ENCODE results near the gene ZCCHC14.
"Not testable (repeated sequence)": the region's sequence is repeated elsewhere in the genome, so short reads cannot be mapped to it uniquely, and the experiment has no call there.

The ZCCHC14 gene

GRCh38 chr16:87535457-87535854, 42.6 kb upstream of the ZCCHC14 start:
- H3K4me1 ChIP-seq (ENCODE audit: insufficient read depth, low read length): peaks cover 3% of the 10 kb centered on the region; the same call in 1 of the 2 replicates
- peaks cover 20% of the 10 kb centered on the region for H3K9me3 ChIP-seq (ENCODE audit: insufficient read depth, low read depth, low read length)
- no peaks in the 10 kb centered on the region for H3K36me3 ChIP-seq (ENCODE audit: insufficient read depth, low read depth, low read length)
- no peak overlapping the region for H3K4me3 ChIP-seq (ENCODE audit: low read length)
- H3K27me3 ChIP-seq (ENCODE audit: insufficient read depth, low read length): no peaks in the 10 kb centered on the region
- H3K27ac ChIP-seq (ENCODE audit: low read length): no peak overlapping the region
- H3K9ac ChIP-seq (ENCODE audit: low read depth, low read length): no peak overlapping the region

- Histone ChIP-seq H3K4me3 (ENCODE audit: low read length) (no peak overlapping the region), H3K27ac (ENCODE audit: low read length) (no peak overlapping the region), H3K9me3 (ENCODE audit: insufficient read depth, low read depth, low read length) (peaks cover 20% of the 10 kb centered on the region), H3K4me1 (ENCODE audit: insufficient read depth, low read length) (peaks cover 3% of the 10 kb centered on the region; the same call in 1 of the 2 replicates), H3K36me3 (ENCODE audit: insufficient read depth, low read depth, low read length) (no peaks in the 10 kb centered on the region), H3K27me3 (ENCODE audit: insufficient read depth, low read length) (no peaks in the 10 kb centered on the region), H3K9ac (ENCODE audit: low read depth, low read length) (no peak overlapping the region)
Measured at GRCh38 chr16:87534751-87535150, 41.9 kb upstream of the ZCCHC14 start.

- H3K27me3 ChIP-seq (ENCODE audit: insufficient read depth, low read length): no peaks in the 10 kb centered on the region
- H3K4me1 ChIP-seq (ENCODE audit: insufficient read depth, low read length): peaks cover 3% of the 10 kb centered on the region; the same call in 1 of the 2 replicates
- H3K27ac ChIP-seq (ENCODE audit: low read length): no peak overlapping the region
- no peaks in the 10 kb centered on the region for H3K36me3 ChIP-seq (ENCODE audit: insufficient read depth, low read depth, low read length)
- H3K9ac ChIP-seq (ENCODE audit: low read depth, low read length): no peak overlapping the region
- no peak overlapping the region for H3K4me3 ChIP-seq (ENCODE audit: low read length)
- H3K9me3 ChIP-seq (ENCODE audit: insufficient read depth, low read depth, low read length): peaks cover 20% of the 10 kb centered on the region
Measured at GRCh38 chr16:87534030-87534653, 41.3 kb upstream of the ZCCHC14 start.

- no peak overlapping the region for H3K9ac ChIP-seq (ENCODE audit: low read depth, low read length)
- H3K4me1 ChIP-seq (ENCODE audit: insufficient read depth, low read length): peaks cover 3% of the 10 kb centered on the region; the same call in 1 of the 2 replicates
- no peak overlapping the region for H3K4me3 ChIP-seq (ENCODE audit: low read length)
- H3K27me3 ChIP-seq (ENCODE audit: insufficient read depth, low read length): no peaks in the 10 kb centered on the region
- no peak overlapping the region for H3K27ac ChIP-seq (ENCODE audit: low read length)
- peaks cover 20% of the 10 kb centered on the region for H3K9me3 ChIP-seq (ENCODE audit: insufficient read depth, low read depth, low read length)
- no peaks in the 10 kb centered on the region for H3K36me3 ChIP-seq (ENCODE audit: insufficient read depth, low read depth, low read length)
Measured at GRCh38 chr16:87533061-87533460, 40.2 kb upstream of the ZCCHC14 start.

GRCh38 chr16:87531418-87531817, 38.6 kb upstream of the ZCCHC14 start:
- H3K4me3 ChIP-seq (ENCODE audit: low read length): no peak overlapping the region
- H3K9me3 ChIP-seq (ENCODE audit: insufficient read depth, low read depth, low read length): peaks cover 20% of the 10 kb centered on the region
- no peaks in the 10 kb centered on the region for H3K36me3 ChIP-seq (ENCODE audit: insufficient read depth, low read depth, low read length)
- no peak overlapping the region for H3K9ac ChIP-seq (ENCODE audit: low read depth, low read length)
- H3K27me3 ChIP-seq (ENCODE audit: insufficient read depth, low read length): no peaks in the 10 kb centered on the region
- no peak overlapping the region for H3K27ac ChIP-seq (ENCODE audit: low read length)
- H3K4me1 ChIP-seq (ENCODE audit: insufficient read depth, low read length): peaks cover 3% of the 10 kb centered on the region; the same call in 1 of the 2 replicates

GRCh38 chr16:87528690-87529579, 36.1 kb upstream of the ZCCHC14 start:
- Histone ChIP-seq H3K4me3 (ENCODE audit: low read length) (no peak overlapping the region), H3K9ac (ENCODE audit: low read depth, low read length) (no peak overlapping the region), H3K4me1 (ENCODE audit: insufficient read depth, low read length) (no peaks in the 10 kb centered on the region), H3K9me3 (ENCODE audit: insufficient read depth, low read depth, low read length) (peaks cover 10% of the 10 kb centered on the region), H3K27me3 (ENCODE audit: insufficient read depth, low read length) (no peaks in the 10 kb centered on the region), H3K36me3 (ENCODE audit: insufficient read depth, low read depth, low read length) (no peaks in the 10 kb centered on the region), H3K27ac (ENCODE audit: low read length) (no peak overlapping the region)

GRCh38 chr16:87527055-87527724, 34.4 kb upstream of the ZCCHC14 start:
- H3K27me3 ChIP-seq (ENCODE audit: insufficient read depth, low read length): no peaks in the 10 kb centered on the region

GRCh38 chr16:87526238-87526947, 33.6 kb upstream of the ZCCHC14 start:
- Histone ChIP-seq H3K9ac (ENCODE audit: low read depth, low read length) (no peak overlapping the region), H3K9me3 (ENCODE audit: insufficient read depth, low read depth, low read length) (no peaks in the 10 kb centered on the region; the same call in 1 of the 2 replicates), H3K27me3 (ENCODE audit: insufficient read depth, low read length) (no peaks in the 10 kb centered on the region), H3K36me3 (ENCODE audit: insufficient read depth, low read depth, low read length) (no peaks in the 10 kb centered on the region), H3K4me3 (ENCODE audit: low read length) (no peak overlapping the region), H3K27ac (ENCODE audit: low read length) (no peak overlapping the region), H3K4me1 (ENCODE audit: insufficient read depth, low read length) (no peaks in the 10 kb centered on the region)

More at GRCh38 chr16:87527055-87527724, 34.4 kb upstream of the ZCCHC14 start:
- H3K9ac ChIP-seq (ENCODE audit: low read depth, low read length): no peak overlapping the region
- H3K4me1 ChIP-seq (ENCODE audit: insufficient read depth, low read length): no peaks in the 10 kb centered on the region
- no peaks in the 10 kb centered on the region; the same call in 1 of the 2 replicates for H3K9me3 ChIP-seq (ENCODE audit: insufficient read depth, low read depth, low read length)
- H3K36me3 ChIP-seq (ENCODE audit: insufficient read depth, low read depth, low read length): no peaks in the 10 kb centered on the region
- no peak overlapping the region for H3K27ac ChIP-seq (ENCODE audit: low read length)
- no peak overlapping the region for H3K4me3 ChIP-seq (ENCODE audit: low read length)

- Histone ChIP-seq H3K27ac (ENCODE audit: low read length) (no peak overlapping the region), H3K36me3 (ENCODE audit: insufficient read depth, low read depth, low read length) (no peaks in the 10 kb centered on the region), H3K27me3 (ENCODE audit: insufficient read depth, low read length) (no peaks in the 10 kb centered on the region), H3K9ac (ENCODE audit: low read depth, low read length) (no peak overlapping the region), H3K4me3 (ENCODE audit: low read length) (no peak overlapping the region), H3K4me1 (ENCODE audit: insufficient read depth, low read length) (no peaks in the 10 kb centered on the region), H3K9me3 (ENCODE audit: insufficient read depth, low read depth, low read length) (no peaks in the 10 kb centered on the region; the same call in 1 of the 2 replicates)
Measured at GRCh38 chr16:87525352-87525751, 32.5 kb upstream of the ZCCHC14 start.

- no peaks in the 10 kb centered on the region for H3K4me1 ChIP-seq (ENCODE audit: insufficient read depth, low read length)
- H3K9ac ChIP-seq (ENCODE audit: low read depth, low read length): no peak overlapping the region
- no peaks in the 10 kb centered on the region for H3K27me3 ChIP-seq (ENCODE audit: insufficient read depth, low read length)
- H3K36me3 ChIP-seq (ENCODE audit: insufficient read depth, low read depth, low read length): no peaks in the 10 kb centered on the region
- no peaks in the 10 kb centered on the region; the same call in 1 of the 2 replicates for H3K9me3 ChIP-seq (ENCODE audit: insufficient read depth, low read depth, low read length)
- no peak overlapping the region for H3K4me3 ChIP-seq (ENCODE audit: low read length)
- no peak overlapping the region for H3K27ac ChIP-seq (ENCODE audit: low read length)
Measured at GRCh38 chr16:87524407-87524806, 31.6 kb upstream of the ZCCHC14 start.

- H3K27me3 ChIP-seq (ENCODE audit: insufficient read depth, low read length): not testable (repeated sequence)
Measured at GRCh38 chr16:87523605-87524004, 30.8 kb upstream of the ZCCHC14 start.

More at GRCh38 chr16:87523605-87524004, 30.8 kb upstream of the ZCCHC14 start:
- H3K9me3 ChIP-seq (ENCODE audit: insufficient read depth, low read depth, low read length); H3K36me3 ChIP-seq (ENCODE audit: insufficient read depth, low read depth, low read length); H3K27ac ChIP-seq (ENCODE audit: low read length); H3K9ac ChIP-seq (ENCODE audit: low read depth, low read length); H3K4me1 ChIP-seq (ENCODE audit: insufficient read depth, low read length); H3K4me3 ChIP-seq (ENCODE audit: low read length): not testable (repeated sequence)

Measured in iPS-20b (cell line).